ENCODE data around the gene KCNG2. TPM values are rescaled to one million over a fixed set of nuclear protein-coding genes. Genes with fewer than 3 reads are reported as not detected.

The KCNG2 gene
- total RNA-seq, 1 experiment from 2014 or later: not detected

- TF ChIP-seq EZH2 (IDR thresholded peaks at IDR 0.05; ENCODE audit: low read depth): no peak
- no peak overlapping the region for H3K4me2 ChIP-seq
- H3K36me3 ChIP-seq (ENCODE audit: low read depth): no peaks in the 10 kb centered on the region
- H3K9me3 ChIP-seq (ENCODE audit: insufficient read depth, low read depth): no peaks in the 10 kb centered on the region
- no peaks in the 10 kb centered on the region for H3K9me2 ChIP-seq (ENCODE audit: insufficient read depth)
- intact Hi-C loops (cut with micrococcal nuclease; ENCODE audit: unreplicated experiment): no loop called here
- DNase-seq: no peak
- H4K20me1 ChIP-seq (ENCODE audit: insufficient read depth): no peaks in the 10 kb centered on the region
- ChIA-PET POLR2A (ENCODE audit: unreplicated experiment) (no interaction called here), CTCF (no interaction called here)
- no peaks in the 10 kb centered on the region for H3F3A ChIP-seq (ENCODE audit: insufficient read depth, low read depth)
- no peaks in the 10 kb centered on the region for H3K4me1 ChIP-seq (replicated peaks; ENCODE audit: insufficient read depth)
- no peak overlapping the region for H3K4me3 ChIP-seq
- no peaks in the 10 kb centered on the region for H3K79me2 ChIP-seq (ENCODE audit: low read depth)
- H3K27me3 ChIP-seq (ENCODE audit: insufficient read depth, low read depth): peaks cover 30% of the 10 kb centered on the region
- no peak overlapping the region for H2AFZ ChIP-seq
- no peak overlapping the region for H3K27ac ChIP-seq
- BruUV-seq (replicated peaks): no TSS peak
These were observed 11.9 kb downstream of the KCNG2 start for GRCh38 chr18:79809482-79810192.

- Histone ChIP-seq H3K9me2 (ENCODE audit: insufficient read depth) (no peaks in the 10 kb centered on the region), H3K4me3 (no peak overlapping the region), H3K9me3 (ENCODE audit: insufficient read depth, low read depth) (no peaks in the 10 kb centered on the region), H3K4me1 (replicated peaks; ENCODE audit: insufficient read depth) (no peaks in the 10 kb centered on the region), H4K20me1 (ENCODE audit: insufficient read depth) (no peaks in the 10 kb centered on the region), H3K27ac (no peak overlapping the region), H3K4me2 (no peak overlapping the region), H3K36me3 (ENCODE audit: low read depth) (no peaks in the 10 kb centered on the region), H2AFZ (no peak overlapping the region), H3K27me3 (ENCODE audit: insufficient read depth, low read depth) (peaks cover 48% of the 10 kb centered on the region), H3F3A (ENCODE audit: insufficient read depth, low read depth) (no peaks in the 10 kb centered on the region), H3K79me2 (ENCODE audit: low read depth) (no peaks in the 10 kb centered on the region)
- ChIA-PET POLR2A (ENCODE audit: unreplicated experiment) (no interaction called here), CTCF (no interaction called here)
- TF ChIP-seq CTCF (conservative IDR thresholded peaks at IDR 0.05) (no peak), EZH2 (IDR thresholded peaks at IDR 0.05; ENCODE audit: low read depth) (no peak)
- intact Hi-C loops (cut with micrococcal nuclease; ENCODE audit: unreplicated experiment): no loop called here
- DNase-seq: no peak
- no TSS peak for BruUV-seq (replicated peaks)
These were observed 14.3 kb downstream of the KCNG2 start for GRCh38 chr18:79812052-79812451.

GRCh38 chr18:79814373-79814772, 16.6 kb downstream of the KCNG2 start:
- no peak for DNase-seq
- Histone ChIP-seq H3K9me3 (ENCODE audit: insufficient read depth, low read depth) (no peaks in the 10 kb centered on the region), H3K27ac (no peak overlapping the region), H3K36me3 (ENCODE audit: low read depth) (no peaks in the 10 kb centered on the region), H2AFZ (no peak overlapping the region), H3K27me3 (ENCODE audit: insufficient read depth, low read depth) (peaks cover 68% of the 10 kb centered on the region), H3K9me2 (ENCODE audit: insufficient read depth) (no peaks in the 10 kb centered on the region), H3K79me2 (ENCODE audit: low read depth) (no peaks in the 10 kb centered on the region), H3K4me3 (no peak overlapping the region), H3F3A (ENCODE audit: insufficient read depth, low read depth) (no peaks in the 10 kb centered on the region), H3K4me1 (replicated peaks; ENCODE audit: insufficient read depth) (no peaks in the 10 kb centered on the region), H3K4me2 (no peak overlapping the region), H4K20me1 (ENCODE audit: insufficient read depth) (no peaks in the 10 kb centered on the region)
- intact Hi-C loops (cut with micrococcal nuclease; ENCODE audit: unreplicated experiment): no loop called here
- POLR2A ChIA-PET (ENCODE audit: unreplicated experiment): no interaction called here
- CTCF ChIA-PET: no interaction called here
- no TSS peak for BruUV-seq (replicated peaks)
- no peak for TF ChIP-seq EZH2 (IDR thresholded peaks at IDR 0.05; ENCODE audit: low read depth)
- no peak for TF ChIP-seq CTCF (conservative IDR thresholded peaks at IDR 0.05)

GRCh38 chr18:79815657-79816056, 17.9 kb downstream of the KCNG2 start:
- Histone ChIP-seq H3F3A (ENCODE audit: insufficient read depth, low read depth) (no peaks in the 10 kb centered on the region), H3K27ac (no peak overlapping the region), H3K4me1 (replicated peaks; ENCODE audit: insufficient read depth) (no peaks in the 10 kb centered on the region), H3K4me2 (no peak overlapping the region), H3K4me3 (no peak overlapping the region), H3K27me3 (ENCODE audit: insufficient read depth, low read depth) (peaks cover 81% of the 10 kb centered on the region), H4K20me1 (ENCODE audit: insufficient read depth) (no peaks in the 10 kb centered on the region), H3K9me2 (ENCODE audit: insufficient read depth) (no peaks in the 10 kb centered on the region), H2AFZ (no peak overlapping the region), H3K79me2 (ENCODE audit: low read depth) (no peaks in the 10 kb centered on the region), H3K36me3 (ENCODE audit: low read depth) (no peaks in the 10 kb centered on the region), H3K9me3 (ENCODE audit: insufficient read depth, low read depth) (no peaks in the 10 kb centered on the region)
- no TSS peak for BruUV-seq (replicated peaks)
- ChIA-PET CTCF (no interaction called here), POLR2A (ENCODE audit: unreplicated experiment) (no interaction called here)
- intact Hi-C loops (cut with micrococcal nuclease; ENCODE audit: unreplicated experiment): no loop called here
- no peak for DNase-seq
- no peak for TF ChIP-seq EZH2 (IDR thresholded peaks at IDR 0.05; ENCODE audit: low read depth)
- TF ChIP-seq CTCF (conservative IDR thresholded peaks at IDR 0.05): no peak
